OCI-LY1 (cell line): ENCODE data around the gene HECTD1.

Experiments
- H2AFZ ChIP-seq: fragments of 200-600 bp; sonication (generic), shearing (Covaris generic); 2 replicates; pipeline ENCODE4 v1.6.0; 2014; ENCODE audit warnings: antibody characterized with exemption, mild to moderate bottlenecking, low read length
- H3F3A ChIP-seq: fragments of 200-600 bp; sonication (generic), shearing (Covaris generic); 2 replicates; pipeline ENCODE4 v1.6.0; 2014; ENCODE audit warnings: mild to moderate bottlenecking, antibody characterized with exemption, low read length, moderate library complexity; ENCODE audit not compliant: insufficient read depth
- H3K27ac ChIP-seq: fragments of 200-600 bp; sonication (generic); 2 replicates; pipeline ENCODE4 v1.5.1; 2014; ENCODE audit warnings: low read length, mixed run types, mild to moderate bottlenecking, low read depth; ENCODE audit not compliant: poor library complexity, severe bottlenecking
- H3K27me3 ChIP-seq: fragments of 200-600 bp; sonication (generic); 2 replicates; pipeline ENCODE4 v1.6.0; 2014; ENCODE audit warnings: antibody characterized with exemption, mild to moderate bottlenecking, low read length, moderate library complexity; ENCODE audit not compliant: insufficient read depth
- H3K36me3 ChIP-seq: fragments of 200-600 bp; sonication (generic); 2 replicates; pipeline ENCODE4 v1.6.1; 2014; ENCODE audit warnings: mild to moderate bottlenecking, antibody characterized with exemption, low read length, moderate library complexity, mixed read lengths; ENCODE audit not compliant: insufficient read depth
- H3K4me1 ChIP-seq: fragments of 200-600 bp; sonication (generic); 2 replicates; pipeline ENCODE4 v1.5.1; 2014; ENCODE audit warnings: mild to moderate bottlenecking, low read length, moderate library complexity; ENCODE audit not compliant: insufficient read depth, severe bottlenecking
- H3K4me2 ChIP-seq: fragments of 200-600 bp; sonication (generic), shearing (Covaris generic); 2 replicates; pipeline ENCODE4 v1.6.1; 2014; ENCODE audit warnings: low read length
- H3K4me3 ChIP-seq: fragments of 200-600 bp; sonication (generic); 2 replicates; pipeline ENCODE4 v1.5.1; 2014; ENCODE audit warnings: low read length, low read depth, mild to moderate bottlenecking, mixed read lengths; ENCODE audit not compliant: poor library complexity, severe bottlenecking
- H3K79me2 ChIP-seq: fragments of 200-600 bp; shearing (Covaris generic); 2 replicates; pipeline ENCODE4 v1.6.1; 2016; ENCODE audit warnings: mixed run types, low read length, mixed read lengths; ENCODE audit not compliant: insufficient read depth
- H3K9ac ChIP-seq: fragments of 200-600 bp; sonication (generic), shearing (Covaris generic); 2 replicates; pipeline ENCODE4 v1.6.1; 2014; ENCODE audit warnings: mild to moderate bottlenecking, low read length, mixed read lengths
- H3K9me2 ChIP-seq: fragments of 200-600 bp; sonication (generic), shearing (Covaris generic); 2 replicates; pipeline ENCODE4 v1.6.1; 2014; ENCODE audit warnings: low read depth, mild to moderate bottlenecking, low read length, mixed read lengths
- H3K9me3 ChIP-seq: fragments of 200-600 bp; shearing (Covaris generic); 2 replicates; pipeline ENCODE4 v1.6.1; 2014; ENCODE audit warnings: low read length, mixed read lengths
- H4K20me1 ChIP-seq: fragments of 200-600 bp; sonication (generic), shearing (Covaris generic); 2 replicates; pipeline ENCODE4 v1.6.0; 2016; ENCODE audit warnings: mild to moderate bottlenecking, low read length; ENCODE audit not compliant: insufficient read depth
- EZH2 ChIP-seq: fragments of 200-600 bp; sonication (generic), shearing (Covaris generic); IDR thresholded peaks from 2 replicates; pipeline ENCODE4 v1.8.0; 2017; ENCODE audit warnings: borderline replicate concordance, mixed run types, mild to moderate bottlenecking, antibody characterized with exemption, low read length, moderate library complexity, mixed read lengths
- TF ChIP-seq, protein P1 (sequence below): fragments of 200-600 bp; sonication (generic), shearing (Covaris generic); IDR thresholded peaks from 2 replicates; pipeline ENCODE4 v1.5.1; 2017; ENCODE audit warnings: mild to moderate bottlenecking, antibody characterized with exemption, low read length, moderate library complexity, mixed read lengths

HECTD1 gene

DNA sequence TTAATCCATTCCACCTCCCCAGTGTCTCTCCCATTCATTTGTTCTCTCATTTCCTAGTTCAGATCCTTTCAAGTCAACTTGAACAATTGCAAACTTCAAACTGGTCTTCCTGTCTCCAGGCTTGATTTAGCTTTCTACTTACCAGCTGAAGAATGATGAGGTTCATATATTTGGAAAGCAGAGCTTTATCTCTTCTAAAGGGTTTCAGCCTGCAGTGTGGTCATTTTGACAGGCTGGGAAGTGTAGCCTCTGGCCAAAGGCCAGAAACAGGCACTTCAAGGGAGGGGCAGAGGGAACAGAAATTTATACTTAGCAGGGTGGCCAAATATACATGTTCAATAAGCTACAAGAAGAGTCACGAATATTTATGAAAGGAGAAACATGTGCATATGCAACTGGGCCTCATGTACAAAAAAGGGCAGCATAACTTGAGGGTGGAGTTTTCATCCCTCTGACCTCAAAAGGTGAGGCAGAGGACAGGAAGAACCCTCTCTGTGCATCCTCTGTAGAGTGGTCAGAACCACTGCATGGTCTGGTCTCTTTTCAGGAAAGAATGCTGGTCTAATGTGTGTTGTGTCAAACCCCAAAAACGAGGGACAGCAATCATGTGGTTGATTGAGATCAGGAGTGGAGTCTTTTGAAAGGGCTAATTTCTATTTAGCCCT is 34.0 kb upstream of the HECTD1 start:
- Histone ChIP-seq H3K36me3 (no peaks in the 10 kb centered on the region), H3K4me2 (no peak overlapping the region), H3K27me3 (no peaks in the 10 kb centered on the region), H3F3A (no peaks in the 10 kb centered on the region), H3K4me1 (peaks cover 8% of the 10 kb centered on the region), H3K9me2 (no peaks in the 10 kb centered on the region), H3K4me3 (no peak overlapping the region), H3K79me2 (no peaks in the 10 kb centered on the region), H3K27ac (no peak overlapping the region), H4K20me1 (no peaks in the 10 kb centered on the region), H3K9ac (no peak overlapping the region), H2AFZ (no peak overlapping the region), H3K9me3 (no peaks in the 10 kb centered on the region)
- TF ChIP-seq EZH2: no peak
- TF ChIP-seq, protein P1, sequence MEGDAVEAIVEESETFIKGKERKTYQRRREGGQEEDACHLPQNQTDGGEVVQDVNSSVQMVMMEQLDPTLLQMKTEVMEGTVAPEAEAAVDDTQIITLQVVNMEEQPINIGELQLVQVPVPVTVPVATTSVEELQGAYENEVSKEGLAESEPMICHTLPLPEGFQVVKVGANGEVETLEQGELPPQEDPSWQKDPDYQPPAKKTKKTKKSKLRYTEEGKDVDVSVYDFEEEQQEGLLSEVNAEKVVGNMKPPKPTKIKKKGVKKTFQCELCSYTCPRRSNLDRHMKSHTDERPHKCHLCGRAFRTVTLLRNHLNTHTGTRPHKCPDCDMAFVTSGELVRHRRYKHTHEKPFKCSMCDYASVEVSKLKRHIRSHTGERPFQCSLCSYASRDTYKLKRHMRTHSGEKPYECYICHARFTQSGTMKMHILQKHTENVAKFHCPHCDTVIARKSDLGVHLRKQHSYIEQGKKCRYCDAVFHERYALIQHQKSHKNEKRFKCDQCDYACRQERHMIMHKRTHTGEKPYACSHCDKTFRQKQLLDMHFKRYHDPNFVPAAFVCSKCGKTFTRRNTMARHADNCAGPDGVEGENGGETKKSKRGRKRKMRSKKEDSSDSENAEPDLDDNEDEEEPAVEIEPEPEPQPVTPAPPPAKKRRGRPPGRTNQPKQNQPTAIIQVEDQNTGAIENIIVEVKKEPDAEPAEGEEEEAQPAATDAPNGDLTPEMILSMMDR: no peak

DNA sequence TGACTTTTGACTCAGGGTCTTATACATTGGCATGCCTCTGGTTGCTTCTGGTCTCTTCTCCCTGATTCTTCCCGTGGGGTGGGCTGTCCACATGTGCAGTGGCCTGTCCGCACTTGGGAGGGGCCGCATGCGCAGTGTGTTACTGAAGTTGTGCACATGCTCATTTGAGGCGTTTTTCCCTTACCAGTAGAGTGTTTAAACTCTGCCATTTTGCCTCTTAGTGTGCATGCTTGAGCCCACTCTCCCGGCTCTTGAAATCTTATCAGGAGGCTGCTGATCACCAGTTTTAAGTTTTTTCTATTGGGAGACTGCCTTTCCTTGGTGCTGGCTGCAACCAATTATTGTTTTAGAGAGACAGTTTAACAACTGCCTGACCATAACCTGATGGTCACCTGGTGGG is 32.1 kb upstream of the HECTD1 start:
- Histone ChIP-seq H3K36me3 (no peaks in the 10 kb centered on the region), H3F3A (no peaks in the 10 kb centered on the region), H3K9ac (no peak overlapping the region), H3K4me3 (no peak overlapping the region), H3K27me3 (no peaks in the 10 kb centered on the region), H3K9me2 (no peaks in the 10 kb centered on the region), H2AFZ (no peak overlapping the region), H3K79me2 (no peaks in the 10 kb centered on the region), H3K4me1 (peaks cover 8% of the 10 kb centered on the region), H3K9me3 (no peaks in the 10 kb centered on the region), H4K20me1 (no peaks in the 10 kb centered on the region), H3K27ac (no peak overlapping the region), H3K4me2 (peak overlapping the region; percentile 9; the same call in 1 of the 2 replicates)
- TF ChIP-seq EZH2: no peak
- TF ChIP-seq, protein P1: no peak

DNA sequence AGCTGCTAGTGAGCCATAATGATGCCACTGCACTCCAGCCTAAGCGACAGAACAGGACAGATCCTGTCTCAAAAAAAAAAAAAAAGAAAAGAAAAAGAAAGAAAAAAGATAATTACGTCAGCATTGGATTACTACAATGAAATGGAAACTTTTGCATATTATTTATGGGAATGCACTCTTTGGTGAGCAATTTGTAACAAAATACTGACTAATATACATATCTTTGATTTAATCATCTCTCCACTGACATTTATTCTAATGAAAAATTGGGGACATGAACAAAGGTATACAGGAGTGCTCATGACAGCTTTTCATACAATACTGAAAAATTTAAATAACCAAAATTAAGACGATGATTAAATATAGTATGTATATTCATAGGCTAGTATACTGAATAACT is 27.9 kb upstream of the HECTD1 start:
- H3K9me2 ChIP-seq: no peaks in the 10 kb centered on the region
- H3K4me2 ChIP-seq: no peak overlapping the region
- no peak overlapping the region for H3K4me3 ChIP-seq
- no peak overlapping the region for H3K27ac ChIP-seq
- no peaks in the 10 kb centered on the region for H4K20me1 ChIP-seq
- no peaks in the 10 kb centered on the region for H3F3A ChIP-seq
- no peaks in the 10 kb centered on the region for H3K9me3 ChIP-seq
- peaks cover 8% of the 10 kb centered on the region for H3K4me1 ChIP-seq
- H3K79me2 ChIP-seq: no peaks in the 10 kb centered on the region
- TF ChIP-seq, protein P1: no peak
- TF ChIP-seq EZH2: no peak
- no peaks in the 10 kb centered on the region for H3K27me3 ChIP-seq
- no peak overlapping the region for H2AFZ ChIP-seq
- H3K36me3 ChIP-seq: no peaks in the 10 kb centered on the region
- no peak overlapping the region for H3K9ac ChIP-seq
